ENCODE data around the gene RABGAP1. TPM values are rescaled to one million over a fixed set of nuclear protein-coding genes. Genes with fewer than 3 reads are reported as not detected.

RABGAP1 gene
- total and polyA plus RNA-seq, 2 experiments from 2014 or later = 8.5 to 33.9 TPM

GRCh38 chr9:123121457-123121856 lies 180.6 kb downstream of the RABGAP1 start:
- ATAC-seq (no peak), DNase-seq (ENCODE audit: low spot score) (no peak)
- no peak for TF ChIP-seq EZH2 (IDR thresholded peaks at IDR 0.05; ENCODE audit: low read depth, unreplicated experiment)
- no peak for TF ChIP-seq NANOG (IDR thresholded peaks at IDR 0.05; ENCODE audit: borderline replicate concordance)
- TF ChIP-seq ZNF462 (CRISPR knock-in tag; IDR thresholded peaks at IDR 0.05) = no peak
- no peak for TF ChIP-seq STAT1 (IDR thresholded peaks at IDR 0.05; ENCODE audit: unreplicated experiment)
- TF ChIP-seq ETS1 (IDR thresholded peaks at IDR 0.05) = no peak
- no peak for TF ChIP-seq REST (IDR thresholded peaks at IDR 0.05; ENCODE audit: unreplicated experiment)
- TF ChIP-seq ZNF331 (CRISPR knock-in tag; IDR thresholded peaks at IDR 0.05; ENCODE audit: low read depth) = no peak
- TF ChIP-seq EZH2phosphoT487 (IDR thresholded peaks at IDR 0.05; ENCODE audit: unreplicated experiment) = no peak
- no peak for TF ChIP-seq ZNF114 (CRISPR knock-in tag; IDR thresholded peaks at IDR 0.05)
- no peak for TF ChIP-seq POLR2AphosphoS5 (IDR thresholded peaks at IDR 0.05; ENCODE audit: low read depth)
- no peak for TF ChIP-seq CREB1 (CRISPR knock-in tag; IDR thresholded peaks at IDR 0.05; ENCODE audit: low read depth)
- no peak for TF ChIP-seq CTCF (conservative IDR thresholded peaks at IDR 0.05; ENCODE audit: low read depth in 2 of 2)
- TF ChIP-seq JUNB (IDR thresholded peaks at IDR 0.05; ENCODE audit: unreplicated experiment) = no peak
- Histone ChIP-seq H3K4me1 (ENCODE audit: insufficient read depth) (peaks cover 18% of the 10 kb centered on the region; the same call in 1 of the 2 replicates), H3K4me2 (no peak overlapping the region), H2AFZ (no peak overlapping the region), H3K4me3 (no peak overlapping the region), H3K36me3 (ENCODE audit: insufficient read depth) (no peaks in the 10 kb centered on the region), H3K79me2 (replicated peaks; ENCODE audit: insufficient read depth) (no peaks in the 10 kb centered on the region), H4K20me1 (replicated peaks; ENCODE audit: insufficient read depth) (peaks cover 9% of the 10 kb centered on the region; the same call in 1 of the 2 replicates), H3F3A (replicated peaks; ENCODE audit: low read depth) (no peaks in the 10 kb centered on the region), H3K9me2 (ENCODE audit: insufficient read depth) (no peaks in the 10 kb centered on the region), H3K27ac (ENCODE audit: low read depth) (no peak overlapping the region), H3K27me3 (ENCODE audit: insufficient read depth) (no peaks in the 10 kb centered on the region)
- H3K36me3 Mint-ChIP-seq (ENCODE audit: low read depth) = no peaks in the 10 kb centered on the region; the same call in 2 of the 3 replicates
- H3K27me3 Mint-ChIP-seq (ENCODE audit: insufficient read depth, low read depth, poor library complexity) = no peaks in the 10 kb centered on the region
- H3K4me3 Mint-ChIP-seq = no peak overlapping the region
- H3K4me1 Mint-ChIP-seq = peaks cover 21% of the 10 kb centered on the region
- no peaks in the 10 kb centered on the region for H3K9me3 Mint-ChIP-seq
- no peak overlapping the region for H3K27ac Mint-ChIP-seq

All from GM23338 (cell line).